HG03439 (cell line): ENCODE results near the gene LHX1.
A peak's percentile ranks its signal among the peaks of the same experiment; 100 is the strongest.

Source experiments
- ATAC-seq: cut with Tn5 transposase; IDR thresholded peaks from one replicate; pipeline ENCODE4 v1.9.1; 2021; ENCODE audit warnings: mild to moderate bottlenecking, moderate library complexity; ENCODE audit not compliant: unreplicated experiment

Gene LHX1

DNA sequence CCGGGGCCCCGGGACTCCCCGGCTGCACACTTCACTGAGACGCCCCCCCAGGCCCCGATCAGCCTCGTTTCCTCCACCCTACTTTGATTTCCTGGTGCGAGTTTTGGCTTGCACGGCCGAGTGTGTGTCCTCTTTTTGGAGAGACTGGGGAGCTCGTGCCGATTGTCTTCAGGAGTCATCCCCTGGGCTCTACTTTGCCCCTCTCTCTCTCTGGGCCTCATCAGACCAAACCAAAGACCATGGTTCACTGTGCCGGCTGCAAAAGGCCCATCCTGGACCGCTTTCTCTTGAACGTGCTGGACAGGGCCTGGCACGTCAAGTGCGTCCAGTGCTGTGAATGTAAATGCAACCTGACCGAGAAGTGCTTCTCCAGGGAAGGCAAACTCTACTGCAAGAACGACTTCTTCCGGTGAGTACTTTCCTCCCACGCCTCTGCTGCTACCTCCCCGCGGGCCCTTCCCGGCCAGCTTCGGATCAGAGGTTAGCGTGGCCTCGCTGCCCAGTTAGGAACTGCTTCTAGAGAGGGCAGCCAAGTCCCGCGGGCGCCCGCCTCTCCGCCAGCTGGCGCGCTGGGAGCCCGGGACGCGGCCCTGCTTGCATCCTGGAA, 787 bp downstream of the LHX1 start:
- ATAC-seq: no peak

DNA sequence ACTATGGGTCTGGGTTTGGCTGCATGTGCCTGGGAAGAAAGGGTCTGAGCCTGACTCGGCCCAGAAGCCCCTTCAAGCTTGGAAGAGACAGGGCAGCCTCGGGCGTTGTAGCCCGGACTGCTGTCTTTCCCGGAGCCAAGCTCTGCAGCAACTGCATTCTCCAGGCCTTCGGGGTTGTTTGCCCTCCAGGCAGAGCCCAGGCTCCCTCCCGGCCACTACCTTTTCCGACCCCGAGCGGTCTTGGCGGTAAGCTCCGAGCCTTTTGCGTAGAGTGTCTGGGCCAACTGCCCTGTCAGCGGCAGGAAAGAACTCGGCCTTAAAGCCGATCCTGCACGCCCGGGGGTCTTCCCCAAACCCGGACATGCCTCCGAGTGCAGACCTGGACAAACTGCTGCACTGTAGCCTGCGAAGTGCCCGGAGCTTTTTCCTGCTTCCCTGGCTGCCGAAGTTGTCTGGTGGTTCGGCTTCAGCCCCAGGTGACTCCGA, 1.3 kb downstream of the LHX1 start:
- no peak for ATAC-seq

- ATAC-seq: no peak
Measured at GRCh38 chr17:36939052-36939801, 2.0 kb downstream of the LHX1 start.

- ATAC-seq: no peak
Measured at GRCh38 chr17:36939802-36940312, 2.6 kb downstream of the LHX1 start.

DNA sequence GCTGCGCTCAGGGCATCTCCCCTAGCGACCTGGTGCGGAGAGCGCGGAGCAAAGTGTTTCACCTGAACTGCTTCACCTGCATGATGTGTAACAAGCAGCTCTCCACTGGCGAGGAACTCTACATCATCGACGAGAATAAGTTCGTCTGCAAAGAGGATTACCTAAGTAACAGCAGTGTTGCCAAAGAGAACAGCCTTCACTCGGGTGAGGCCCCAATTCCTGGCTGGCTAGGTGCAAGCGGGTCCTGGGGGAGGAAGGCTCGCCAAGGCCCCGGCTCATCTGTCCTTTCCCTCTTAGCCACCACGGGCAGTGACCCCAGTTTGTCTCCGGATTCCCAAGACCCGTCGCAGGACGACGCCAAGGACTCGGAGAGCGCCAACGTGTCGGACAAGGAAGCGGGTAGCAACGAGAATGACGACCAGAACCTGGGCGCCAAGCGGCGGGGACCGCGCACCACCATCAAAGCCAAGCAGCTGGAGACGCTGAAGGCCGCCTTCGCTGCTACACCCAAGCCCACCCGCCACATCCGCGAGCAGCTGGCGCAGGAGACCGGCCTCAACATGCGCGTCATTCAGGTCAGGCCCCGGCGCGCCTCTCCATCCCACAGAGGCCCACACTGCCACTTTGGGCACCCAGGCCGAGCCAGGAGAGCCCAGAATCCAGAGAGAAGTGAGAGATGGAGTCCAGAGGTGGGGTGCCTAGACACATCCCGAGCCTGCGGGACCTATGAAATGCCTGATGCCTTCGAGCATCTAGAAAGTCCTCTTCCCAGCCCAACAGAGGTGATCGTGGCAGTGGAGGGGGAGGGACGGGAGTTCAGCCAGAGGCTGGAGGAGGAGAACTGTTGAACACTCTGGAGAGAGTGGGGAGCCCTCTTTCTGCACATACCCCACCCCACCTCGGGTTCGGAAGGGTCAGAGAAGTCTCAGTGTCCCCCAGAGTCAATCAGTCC, 3.3 kb downstream of the LHX1 start:
- no peak for ATAC-seq

GRCh38 chr17:36941265-36942010, 4.2 kb downstream of the LHX1 start:
- no peak for ATAC-seq

GRCh38 chr17:36942019-36942599, 4.8 kb downstream of the LHX1 start:
- ATAC-seq: no peak

DNA sequence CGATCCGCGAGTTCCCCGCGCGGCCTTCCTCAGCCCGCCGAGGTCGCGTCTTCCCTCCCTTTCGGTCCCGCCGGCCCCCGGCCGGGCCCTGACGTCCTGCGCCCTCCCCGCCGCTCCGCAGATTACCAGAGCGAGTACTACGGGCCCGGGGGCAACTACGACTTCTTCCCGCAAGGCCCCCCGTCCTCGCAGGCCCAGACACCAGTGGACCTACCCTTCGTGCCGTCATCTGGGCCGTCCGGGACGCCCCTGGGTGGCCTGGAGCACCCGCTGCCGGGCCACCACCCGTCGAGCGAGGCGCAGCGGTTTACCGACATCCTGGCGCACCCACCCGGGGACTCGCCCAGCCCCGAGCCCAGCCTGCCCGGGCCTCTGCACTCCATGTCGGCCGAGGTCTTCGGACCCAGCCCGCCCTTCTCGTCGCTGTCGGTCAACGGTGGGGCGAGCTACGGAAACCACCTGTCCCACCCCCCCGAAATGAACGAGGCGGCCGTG, 5.4 kb downstream of the LHX1 start:
- no peak for ATAC-seq

GRCh38 chr17:36943250-36944191, 6.2 kb downstream of the LHX1 start:
- no peak for ATAC-seq

DNA sequence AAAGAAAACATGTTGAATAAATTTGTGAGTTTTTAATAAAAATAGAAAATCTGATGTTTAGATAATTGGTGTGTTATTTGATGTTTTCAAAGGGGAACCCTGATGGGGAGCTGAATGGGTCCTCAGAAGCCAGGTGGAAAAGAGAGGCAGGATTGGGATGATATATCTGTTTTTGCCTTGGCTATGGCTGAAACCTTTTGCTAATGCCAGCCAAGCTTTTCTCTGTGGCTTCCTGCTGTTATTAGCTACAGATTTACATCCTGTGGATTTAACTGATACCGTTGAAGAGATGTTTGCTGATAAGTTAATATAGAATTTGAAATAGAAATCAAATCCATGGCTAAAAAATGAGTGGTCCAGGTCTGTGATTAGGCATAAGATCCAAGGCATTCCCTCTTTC, 7.3 kb downstream of the LHX1 start:
- no peak for ATAC-seq

- ATAC-seq: no peak
Measured at GRCh38 chr17:36945140-36945539, 7.9 kb downstream of the LHX1 start.

GRCh38 chr17:36945959-36946725, 8.9 kb downstream of the LHX1 start:
- ATAC-seq: no peak

DNA sequence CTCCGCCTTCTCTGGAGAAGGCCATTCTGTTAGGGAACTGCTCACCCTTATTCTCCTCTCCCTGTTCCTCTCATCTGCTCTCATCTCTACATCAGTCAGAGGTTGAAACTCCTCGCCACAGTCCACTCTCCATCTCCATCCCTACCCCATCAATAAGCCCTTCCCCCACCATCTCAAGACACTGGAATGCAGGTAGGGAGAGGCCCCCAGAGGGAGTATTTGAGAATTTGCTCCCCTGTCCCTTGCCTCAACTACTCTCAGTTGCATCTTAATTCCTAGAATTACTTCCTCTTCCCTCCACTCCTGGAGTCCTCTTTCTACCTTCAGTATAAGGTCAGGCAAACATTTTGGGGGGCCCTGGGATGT, 9.4 kb downstream of the LHX1 start:
- ATAC-seq: no peak

DNA sequence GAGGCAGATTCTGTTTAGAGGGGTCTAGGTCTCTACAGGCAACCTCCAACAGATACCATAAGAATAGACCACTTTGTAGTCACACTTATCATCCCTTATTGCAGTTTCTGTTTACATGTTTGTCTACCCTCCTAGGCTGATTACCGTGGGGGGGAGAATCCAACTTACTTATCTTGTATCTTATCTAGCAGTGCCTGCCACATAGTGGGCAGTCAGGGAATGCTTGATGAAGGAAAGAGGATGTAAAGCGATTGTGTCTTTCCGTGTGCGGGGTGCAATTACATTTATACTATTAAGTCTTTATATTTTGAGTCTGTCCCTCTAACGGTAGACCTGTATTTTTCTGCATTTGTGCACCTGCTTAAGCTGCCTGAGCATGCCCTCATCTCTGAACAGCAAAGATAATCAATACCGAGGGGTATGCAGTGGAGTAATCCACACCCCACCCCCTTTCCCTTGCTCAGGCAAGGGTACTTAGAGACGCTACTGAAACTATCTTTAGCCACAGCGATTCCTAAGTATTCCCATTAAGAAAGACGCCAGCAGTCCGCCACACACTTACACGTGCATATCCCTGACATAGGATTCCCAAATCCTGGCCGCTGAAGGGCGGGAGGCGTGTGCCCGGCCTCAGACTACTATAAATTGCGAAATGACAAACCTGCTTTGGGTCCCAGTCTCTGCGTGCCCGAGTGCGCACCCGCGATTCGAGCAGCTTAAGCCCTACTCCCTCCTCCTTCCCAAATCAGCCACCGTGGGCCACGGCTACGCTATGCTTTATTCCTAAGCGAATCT, 10.8 kb downstream of the LHX1 start:
- ATAC-seq: no peak

GRCh38 chr17:36948717-36949460, 11.6 kb downstream of the LHX1 start, which contains the start of gene AATF:
TSS of gene AATF (plus strand) at chr17:36948954. CDS start at chr17:36949126, 172 bp downstream.
- ATAC-seq: peak; percentile 96

DNA sequence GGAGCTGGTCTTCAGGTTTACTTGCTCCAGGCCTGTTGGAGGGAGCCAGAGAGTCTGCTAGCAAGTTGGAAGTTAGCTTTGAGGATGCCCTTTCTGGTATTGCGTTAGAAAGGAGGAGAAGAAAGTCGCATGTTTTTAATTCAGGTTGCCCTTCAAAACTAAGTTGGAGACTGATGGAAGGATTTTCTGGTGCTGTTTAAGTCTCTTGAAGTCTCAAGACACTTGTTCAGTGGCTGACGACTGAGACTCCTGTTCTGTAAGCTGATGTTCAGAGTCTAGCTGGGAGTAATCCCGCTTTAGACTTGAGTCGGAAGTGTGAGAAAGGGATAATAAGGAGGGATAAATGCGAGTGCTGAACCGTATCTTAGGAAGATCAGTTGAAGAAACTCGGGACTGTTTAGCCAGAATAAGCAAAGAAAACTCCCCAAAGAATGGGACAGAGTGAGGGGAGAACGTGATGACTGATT, 12.2 kb downstream of the LHX1 start:
- ATAC-seq: no peak
